Keratinocyte (primary cell): ENCODE results near the gene DHX58.

Experiments used
- EZH2 ChIP-seq: IDR thresholded peaks from one replicate; pipeline ENCODE4 v1.6.1; 2012; ENCODE audit warnings: inconsistent platforms, mild to moderate bottlenecking, low read length, moderate library complexity
- TF ChIP-seq, protein P1 (sequence below), 3 experiments: IDR thresholded peaks in 1 of 3; conservative IDR thresholded peaks in 1 of 3; optimal IDR thresholded peaks in 1 of 3; 2 replicates in 2 of 3; 3 replicates in 1 of 3; pipeline versions ENCODE3 to v1.5.1; 2011; ENCODE audit warnings: low read length in 3 of 3, mild to moderate bottlenecking in 3 of 3, moderate library complexity in 2 of 3, control low read depth in 1 of 3, inconsistent platforms in 1 of 3; ENCODE audit not compliant: insufficient read depth in 2 of 3; ENCODE audit errors: extremely low read depth in 1 of 3

DNA sequence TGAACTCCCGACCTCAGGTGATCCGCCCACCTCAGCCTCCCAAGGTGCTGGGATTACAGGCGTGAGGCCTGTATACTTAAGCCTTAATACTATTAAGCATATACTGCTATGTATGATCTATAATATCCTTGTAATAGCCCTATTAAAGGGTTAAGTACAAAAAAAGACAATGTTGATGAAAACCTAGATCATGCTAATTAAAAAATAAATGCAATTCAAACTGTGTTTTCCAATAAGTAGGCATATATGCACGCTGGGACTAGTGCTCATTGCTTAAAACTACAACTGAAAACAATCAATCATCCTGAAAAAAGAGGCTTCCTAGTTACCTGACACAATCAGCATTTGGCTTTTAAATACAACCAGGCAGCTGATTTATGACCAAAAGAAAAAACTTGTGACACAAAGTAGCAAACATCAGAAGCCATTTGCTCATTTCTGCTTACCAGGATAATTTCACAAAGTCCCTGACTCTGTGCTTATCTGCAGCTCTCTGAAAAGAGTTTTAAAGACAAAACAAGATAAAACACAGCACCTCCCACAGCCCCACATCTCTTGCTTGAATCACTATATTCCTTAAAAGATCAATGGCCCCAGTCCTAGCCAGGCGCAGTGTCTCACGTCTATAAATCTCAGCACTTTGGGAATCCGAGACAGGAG, 25.3 kb downstream of the DHX58 start:
- TF ChIP-seq EZH2: no peak
- TF ChIP-seq, protein P1, sequence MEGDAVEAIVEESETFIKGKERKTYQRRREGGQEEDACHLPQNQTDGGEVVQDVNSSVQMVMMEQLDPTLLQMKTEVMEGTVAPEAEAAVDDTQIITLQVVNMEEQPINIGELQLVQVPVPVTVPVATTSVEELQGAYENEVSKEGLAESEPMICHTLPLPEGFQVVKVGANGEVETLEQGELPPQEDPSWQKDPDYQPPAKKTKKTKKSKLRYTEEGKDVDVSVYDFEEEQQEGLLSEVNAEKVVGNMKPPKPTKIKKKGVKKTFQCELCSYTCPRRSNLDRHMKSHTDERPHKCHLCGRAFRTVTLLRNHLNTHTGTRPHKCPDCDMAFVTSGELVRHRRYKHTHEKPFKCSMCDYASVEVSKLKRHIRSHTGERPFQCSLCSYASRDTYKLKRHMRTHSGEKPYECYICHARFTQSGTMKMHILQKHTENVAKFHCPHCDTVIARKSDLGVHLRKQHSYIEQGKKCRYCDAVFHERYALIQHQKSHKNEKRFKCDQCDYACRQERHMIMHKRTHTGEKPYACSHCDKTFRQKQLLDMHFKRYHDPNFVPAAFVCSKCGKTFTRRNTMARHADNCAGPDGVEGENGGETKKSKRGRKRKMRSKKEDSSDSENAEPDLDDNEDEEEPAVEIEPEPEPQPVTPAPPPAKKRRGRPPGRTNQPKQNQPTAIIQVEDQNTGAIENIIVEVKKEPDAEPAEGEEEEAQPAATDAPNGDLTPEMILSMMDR (optimal IDR thresholded peaks at IDR 0.05 in 1 of 3, IDR thresholded peaks at IDR 0.05 in 1 of 3, conservative IDR thresholded peaks at IDR 0.05 in 1 of 3; ENCODE audit: extremely low read depth in 1 of 3, insufficient read depth in 2 of 3, low read length in 3 of 3): no peak
